ENCODE measurements around the gene EPHA3.

DNA sequence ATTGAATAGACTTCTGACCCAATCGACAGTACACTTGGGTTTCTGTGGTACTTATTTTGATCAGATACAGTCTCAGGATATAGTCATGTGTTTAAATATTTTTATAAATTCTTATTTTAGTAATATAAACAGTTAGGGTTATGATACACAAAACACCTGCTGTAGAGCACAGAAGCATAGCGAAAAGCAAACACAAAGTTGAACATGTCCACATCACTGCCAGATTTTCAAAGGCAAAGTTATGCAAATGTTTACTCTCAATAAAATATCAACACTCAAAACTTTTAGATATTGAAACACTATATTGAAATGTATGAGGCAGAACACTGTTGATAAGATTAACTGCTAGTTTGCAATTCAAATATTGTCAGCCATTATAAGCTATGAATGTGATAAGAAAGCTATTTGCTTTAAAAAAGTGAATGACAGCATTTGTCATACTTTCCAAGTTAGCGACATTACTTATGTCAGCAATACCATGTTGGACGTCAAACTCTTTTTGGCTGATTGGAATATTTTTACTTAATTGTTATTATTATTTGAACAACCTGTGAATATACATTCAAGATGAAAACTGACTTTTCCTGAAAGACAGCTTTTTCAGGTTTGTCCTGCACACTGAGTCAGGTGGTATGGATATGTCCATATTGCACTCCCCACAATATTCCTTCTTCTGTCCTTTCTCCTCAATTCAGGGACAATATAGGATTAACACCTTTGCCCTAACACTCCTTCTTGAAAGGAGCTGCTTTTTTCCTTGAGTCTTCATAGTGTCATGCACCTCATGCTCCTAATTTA lies 367.1 kb downstream of the EPHA3 start:
- TF ChIP-seq TAF1 (IDR thresholded peaks at IDR 0.05; ENCODE audit: borderline replicate concordance, low read depth, low read length) (no peak), POLR2AphosphoS5 (IDR thresholded peaks at IDR 0.05; ENCODE audit: low read depth, low read length) (no peak)
